NB4 (cell line): ENCODE data around the gene RPL18A.

Experiments used
- DNase-seq: peaks from one replicate; pipeline ENCODE4 v3.0.0; 2010; ENCODE audit warnings: low read depth
- H3K4me3 ChIP-seq: one replicate; pipeline ENCODE4 v1.5.1; 2011; ENCODE audit warnings: mild to moderate bottlenecking, low read depth, low read length, moderate library complexity
- MYC ChIP-seq: IDR thresholded peaks from 2 replicates; pipeline ENCODE4 v1.6.1; 2011; ENCODE audit warnings: low read depth, low read length
- POLR2A ChIP-seq: IDR thresholded peaks from 2 replicates; pipeline ENCODE4 v1.6.1; 2011; ENCODE audit warnings: mild to moderate bottlenecking; ENCODE audit not compliant: insufficient read length; ENCODE audit errors: extremely low read depth
- TF ChIP-seq, protein P1 (sequence below): IDR thresholded peaks from one replicate; pipeline ENCODE4 v1.5.1; 2012; ENCODE audit warnings: low read depth, low read length
- TF ChIP-seq, protein P2 (sequence below): IDR thresholded peaks from 2 replicates; pipeline ENCODE4 v1.6.1; 2011; ENCODE audit warnings: low read depth, low read length

Gene RPL18A

DNA sequence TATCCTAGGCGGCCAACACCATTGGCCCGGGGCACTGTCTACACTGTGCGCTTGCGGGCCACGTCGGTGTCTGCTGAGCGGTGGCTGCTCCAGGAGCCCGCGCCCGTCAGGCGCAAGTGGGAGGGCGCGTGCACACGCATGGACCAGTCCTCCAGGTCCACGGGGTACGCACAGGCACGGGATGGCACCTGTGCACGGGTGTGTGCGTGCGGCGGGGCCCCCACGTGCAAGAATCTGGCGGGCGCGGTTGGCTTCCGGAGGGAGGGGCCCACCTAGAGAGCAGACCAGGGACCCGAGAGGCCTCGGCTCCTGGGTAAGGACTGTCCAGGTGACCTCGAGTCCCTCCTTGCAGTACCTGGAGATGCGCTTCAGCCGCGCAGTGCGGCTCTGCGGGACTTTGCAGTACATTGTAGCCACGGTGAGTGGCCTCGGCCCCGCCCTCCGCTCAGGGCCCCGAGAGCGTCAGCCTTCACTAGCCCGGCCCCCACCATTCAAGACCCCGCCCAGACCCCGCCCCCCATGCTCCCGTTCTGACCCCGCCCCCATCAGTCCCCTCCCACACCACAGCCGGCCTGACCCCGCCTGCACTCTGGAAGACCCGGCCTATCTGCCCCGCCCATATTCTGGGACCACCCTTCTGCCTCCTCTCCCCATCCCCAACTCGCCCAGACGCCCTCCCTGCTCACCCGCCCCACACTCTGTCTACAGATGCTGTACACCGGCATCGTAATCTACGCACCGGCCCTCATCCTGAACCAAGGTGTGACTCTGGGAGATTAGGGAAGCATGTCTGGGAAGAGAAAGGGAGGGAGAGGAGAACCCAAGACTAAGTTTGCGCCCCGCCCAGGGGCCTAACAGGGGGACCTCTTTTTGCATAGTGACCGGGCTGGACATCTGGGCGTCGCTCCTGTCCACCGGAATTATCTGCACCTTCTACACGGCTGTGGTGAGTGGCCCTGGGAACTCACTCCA is 14.4 kb downstream of the RPL18A start:
- no peak overlapping the region for H3K4me3 ChIP-seq
- TF ChIP-seq, protein P1, sequence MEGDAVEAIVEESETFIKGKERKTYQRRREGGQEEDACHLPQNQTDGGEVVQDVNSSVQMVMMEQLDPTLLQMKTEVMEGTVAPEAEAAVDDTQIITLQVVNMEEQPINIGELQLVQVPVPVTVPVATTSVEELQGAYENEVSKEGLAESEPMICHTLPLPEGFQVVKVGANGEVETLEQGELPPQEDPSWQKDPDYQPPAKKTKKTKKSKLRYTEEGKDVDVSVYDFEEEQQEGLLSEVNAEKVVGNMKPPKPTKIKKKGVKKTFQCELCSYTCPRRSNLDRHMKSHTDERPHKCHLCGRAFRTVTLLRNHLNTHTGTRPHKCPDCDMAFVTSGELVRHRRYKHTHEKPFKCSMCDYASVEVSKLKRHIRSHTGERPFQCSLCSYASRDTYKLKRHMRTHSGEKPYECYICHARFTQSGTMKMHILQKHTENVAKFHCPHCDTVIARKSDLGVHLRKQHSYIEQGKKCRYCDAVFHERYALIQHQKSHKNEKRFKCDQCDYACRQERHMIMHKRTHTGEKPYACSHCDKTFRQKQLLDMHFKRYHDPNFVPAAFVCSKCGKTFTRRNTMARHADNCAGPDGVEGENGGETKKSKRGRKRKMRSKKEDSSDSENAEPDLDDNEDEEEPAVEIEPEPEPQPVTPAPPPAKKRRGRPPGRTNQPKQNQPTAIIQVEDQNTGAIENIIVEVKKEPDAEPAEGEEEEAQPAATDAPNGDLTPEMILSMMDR: no peak
- TF ChIP-seq, protein P2, sequence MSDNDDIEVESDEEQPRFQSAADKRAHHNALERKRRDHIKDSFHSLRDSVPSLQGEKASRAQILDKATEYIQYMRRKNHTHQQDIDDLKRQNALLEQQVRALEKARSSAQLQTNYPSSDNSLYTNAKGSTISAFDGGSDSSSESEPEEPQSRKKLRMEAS: no peak
- TF ChIP-seq POLR2A (no peak), MYC (no peak)
- peak; percentile 39 for DNase-seq

GRCh38 chr19:17874758-17875135 is 15.0 kb downstream of the RPL18A start:
- TF ChIP-seq POLR2A (no peak), MYC (no peak)
- TF ChIP-seq, protein P2: no peak
- TF ChIP-seq, protein P1: no peak
- no peak overlapping the region for H3K4me3 ChIP-seq
- DNase-seq: no peak

DNA sequence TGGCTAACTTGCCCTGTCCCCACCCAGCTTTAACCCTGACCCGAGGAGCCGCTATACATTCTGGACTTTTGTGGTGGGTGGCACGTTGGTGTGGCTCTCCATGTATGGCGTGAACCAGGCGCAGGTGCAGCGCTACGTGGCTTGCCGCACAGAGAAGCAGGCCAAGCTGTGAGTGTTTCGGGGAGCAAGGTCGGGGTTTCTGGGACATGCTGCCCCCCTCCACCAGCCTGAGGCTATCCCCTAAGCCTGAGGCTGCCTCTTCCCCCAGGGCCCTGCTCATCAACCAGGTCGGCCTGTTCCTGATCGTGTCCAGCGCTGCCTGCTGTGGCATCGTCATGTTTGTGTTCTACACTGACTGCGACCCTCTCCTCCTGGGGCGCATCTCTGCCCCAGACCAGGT is 18.0 kb downstream of the RPL18A start:
- no peak overlapping the region for H3K4me3 ChIP-seq
- TF ChIP-seq POLR2A: no peak
- TF ChIP-seq, protein P2: no peak
- TF ChIP-seq MYC: no peak
- TF ChIP-seq, protein P1: no peak
- DNase-seq: no peak

DNA sequence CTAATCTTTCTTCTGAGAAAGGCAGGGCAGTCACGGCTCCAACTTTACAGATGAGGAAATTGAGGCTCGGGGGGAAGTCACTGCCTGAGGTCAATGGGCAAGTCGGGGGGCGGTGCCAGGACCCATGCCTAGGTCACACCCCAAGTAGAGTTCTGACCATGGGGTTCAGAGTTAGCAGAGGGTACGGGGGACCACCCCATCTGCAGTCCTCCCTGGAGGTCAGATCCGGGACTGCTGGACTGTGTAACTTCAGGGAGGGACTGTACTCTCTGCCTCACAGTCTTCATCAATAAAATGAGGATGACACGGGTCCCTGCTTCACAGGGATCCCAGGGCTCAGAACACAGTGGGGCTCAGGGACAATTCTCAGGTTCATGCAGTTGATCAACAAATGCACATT is 19.8 kb downstream of the RPL18A start:
- H3K4me3 ChIP-seq: no peak overlapping the region
- no peak for DNase-seq
- TF ChIP-seq, protein P2: no peak
- TF ChIP-seq POLR2A (no peak), MYC (no peak)
- TF ChIP-seq, protein P1: no peak

- no peak overlapping the region for H3K4me3 ChIP-seq
- TF ChIP-seq, protein P1: no peak
- TF ChIP-seq, protein P2: no peak
- TF ChIP-seq POLR2A: no peak
- DNase-seq: no peak
These were observed 22.0 kb downstream of the RPL18A start for GRCh38 chr19:17881701-17882100.
